GM19455 (cell line): ENCODE measurements around the gene IQGAP1.

Experiments
- ATAC-seq: cut with Tn5 transposase; IDR thresholded peaks from one replicate; pipeline ENCODE4 v1.9.1; 2021; ENCODE audit not compliant: unreplicated experiment

Gene IQGAP1

GRCh38 chr15:90523373-90523772, 135.3 kb downstream of the IQGAP1 start:
- ATAC-seq, result no peak

GRCh38 chr15:90524018-90524803, 136.2 kb downstream of the IQGAP1 start:
- peak; percentile 79 for ATAC-seq

- ATAC-seq, result no peak
Measured at GRCh38 chr15:90529011-90529370, 140.9 kb downstream of the IQGAP1 start.

DNA sequence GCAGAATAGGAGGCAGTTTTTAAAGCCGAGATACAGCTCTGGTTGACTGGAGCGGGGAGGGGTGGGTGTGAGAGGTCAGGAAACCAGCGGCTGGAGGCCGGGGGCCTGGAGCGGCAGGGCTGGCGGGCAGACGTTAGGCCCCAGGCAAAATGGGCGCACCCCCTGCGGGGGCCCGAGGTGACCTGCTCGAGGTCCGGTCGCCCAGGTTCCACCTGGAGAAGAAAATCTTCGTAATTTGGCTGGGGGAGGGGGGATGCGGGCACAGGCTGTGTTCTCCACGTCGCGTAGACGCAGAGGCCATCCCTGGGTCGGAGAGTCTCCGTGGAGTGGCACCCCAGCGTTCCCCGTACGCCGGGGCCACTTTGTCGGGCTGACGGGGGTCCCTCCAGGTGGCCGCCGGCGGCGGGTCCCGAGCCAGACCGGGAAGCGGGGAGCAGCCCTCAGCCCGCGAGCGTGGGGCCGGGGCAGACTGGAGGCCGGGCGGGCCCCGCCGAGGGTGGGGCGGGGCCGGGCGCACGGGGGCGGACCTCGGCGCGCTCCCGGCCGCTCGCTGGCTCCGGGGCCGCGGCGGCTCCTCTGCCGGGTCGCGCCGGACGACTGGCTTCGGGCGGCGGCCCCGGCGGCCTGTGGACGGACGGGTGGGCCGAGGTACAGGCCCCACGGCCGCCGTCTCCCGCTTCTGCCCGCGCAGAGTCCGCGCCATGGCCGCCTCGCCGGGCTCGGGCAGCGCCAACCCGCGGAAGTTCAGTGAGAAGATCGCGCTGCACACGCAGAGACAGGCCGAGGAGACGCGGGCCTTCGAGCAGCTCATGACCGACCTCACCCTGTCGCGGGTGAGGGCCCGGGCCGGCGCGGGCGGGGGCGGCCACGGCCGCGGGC, 141.6 kb downstream of the IQGAP1 start, which contains the start of gene CRTC3:
Gene CRTC3 (plus strand): TSS at position 553 of the 879 bp plus-strand sequence. CDS start 149 bp downstream, at position 702.
- ATAC-seq, result peak; percentile 80

DNA sequence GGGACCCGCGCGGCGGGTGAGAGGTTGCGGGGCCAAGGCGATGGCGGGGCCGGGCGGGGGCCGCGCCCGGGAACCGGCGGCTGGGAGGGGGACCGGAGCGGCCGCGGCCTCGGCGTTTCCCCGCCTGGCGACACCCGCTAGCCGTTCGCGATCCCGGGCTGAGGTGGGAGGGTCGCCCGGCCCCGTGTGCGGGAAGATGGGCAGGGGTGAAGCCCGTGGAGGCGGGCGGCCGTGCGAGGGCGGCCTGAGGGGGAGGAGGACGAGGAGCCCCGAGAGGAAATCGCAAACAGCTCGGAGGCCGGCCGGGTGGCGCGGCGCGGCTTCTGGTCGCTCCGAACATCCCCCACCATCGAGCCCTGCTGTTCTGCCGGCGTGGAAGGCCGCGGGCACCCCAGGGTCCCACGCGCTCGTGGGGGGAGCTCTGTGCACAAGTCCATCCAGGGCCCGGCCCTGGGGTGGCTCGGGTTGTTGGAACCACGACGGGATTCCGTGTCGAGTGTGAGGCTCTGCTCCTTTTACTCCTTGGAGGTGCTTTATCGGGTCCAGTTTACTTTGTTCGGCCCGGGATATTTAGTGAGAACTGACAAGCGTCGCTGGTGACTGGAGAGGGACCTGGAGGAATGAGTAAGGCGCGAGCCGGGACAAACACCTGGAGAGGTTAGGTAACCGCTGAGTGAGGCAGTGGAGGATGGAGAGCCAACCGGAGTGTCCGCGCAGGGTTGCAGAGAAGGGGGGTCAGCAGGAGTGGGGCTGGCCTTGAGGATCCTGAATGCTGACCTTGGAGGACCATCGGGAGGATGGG, 142.4 kb downstream of the IQGAP1 start:
- peak; percentile 49 for ATAC-seq

DNA sequence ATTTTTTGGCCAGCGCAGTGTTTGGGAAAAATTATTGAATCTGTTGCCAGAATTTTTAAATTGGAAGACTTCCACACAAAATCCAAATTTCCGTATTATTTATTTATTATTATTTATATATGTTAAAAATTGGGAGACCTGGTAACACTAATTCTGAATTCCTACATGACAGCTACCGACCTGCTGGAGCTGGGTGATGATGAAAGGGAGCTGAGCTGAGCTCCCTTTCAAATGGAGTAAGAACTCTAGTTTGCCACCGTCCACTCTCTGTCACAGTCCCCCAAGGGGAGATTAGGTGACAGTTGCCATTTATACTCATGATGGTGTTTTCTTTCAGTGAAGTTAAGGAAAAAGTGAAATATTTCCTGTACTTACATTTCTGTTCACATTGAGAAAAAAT, 143.1 kb downstream of the IQGAP1 start:
- ATAC-seq, result no peak

DNA sequence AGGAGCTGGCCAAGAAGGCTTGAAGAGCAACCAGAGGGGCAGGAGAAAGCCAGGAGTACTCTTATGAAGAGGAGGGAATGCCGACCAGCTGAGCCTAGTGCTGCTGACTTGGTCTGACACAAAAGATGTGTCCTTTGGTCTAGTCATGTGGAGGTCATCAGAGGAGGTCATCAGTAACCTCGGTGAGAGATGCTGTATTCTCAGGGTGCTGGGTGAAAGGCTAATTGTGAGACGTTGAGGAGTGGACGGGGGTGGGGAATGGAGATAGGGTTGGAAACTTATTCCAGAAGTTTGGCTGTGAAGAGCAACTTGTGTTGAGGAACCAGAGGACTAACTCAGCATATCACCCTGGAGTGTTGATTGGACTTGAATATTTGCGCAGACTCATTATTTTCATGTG, 147.2 kb downstream of the IQGAP1 start:
- ATAC-seq, result no peak

GRCh38 chr15:90539789-90540188, 151.7 kb downstream of the IQGAP1 start:
- ATAC-seq, result no peak

DNA sequence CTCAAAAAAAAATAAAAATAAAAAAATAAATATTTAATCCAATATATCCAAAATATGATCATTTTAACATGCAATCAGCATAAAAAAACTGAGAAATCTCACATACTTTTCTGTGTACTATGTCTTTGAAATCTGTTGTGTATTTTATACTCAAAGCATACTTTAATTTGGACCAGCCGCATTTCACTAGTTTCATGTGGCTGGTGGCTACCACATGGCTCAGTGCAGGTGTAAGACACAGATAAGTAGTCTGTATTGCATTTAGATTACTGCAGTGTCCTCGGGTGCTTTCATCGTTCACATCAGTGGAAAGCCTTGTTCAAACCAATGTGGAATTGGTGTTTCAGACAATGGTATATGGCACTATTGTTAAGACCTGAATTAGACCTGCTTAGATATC, 152.7 kb downstream of the IQGAP1 start:
- no peak for ATAC-seq

DNA sequence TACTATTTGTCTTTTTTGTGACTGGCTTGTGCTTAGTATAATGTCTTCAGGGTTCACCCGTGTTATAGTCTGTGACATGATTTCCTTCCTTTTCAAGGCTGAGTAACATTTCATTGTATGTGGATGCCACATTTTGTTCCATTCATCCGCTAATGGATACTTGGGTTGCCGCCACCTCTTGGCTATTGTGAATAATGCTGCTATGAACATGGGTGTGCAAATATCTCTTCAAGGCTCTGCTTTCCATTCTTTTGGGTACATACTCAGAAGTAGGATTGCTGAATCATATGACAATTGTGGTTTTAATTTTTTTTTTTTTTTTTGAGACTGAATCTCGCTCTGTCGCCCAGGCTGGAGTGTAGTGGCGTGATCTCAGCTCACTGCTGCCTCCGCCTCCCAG, 157.1 kb downstream of the IQGAP1 start:
- ATAC-seq, result no peak

DNA sequence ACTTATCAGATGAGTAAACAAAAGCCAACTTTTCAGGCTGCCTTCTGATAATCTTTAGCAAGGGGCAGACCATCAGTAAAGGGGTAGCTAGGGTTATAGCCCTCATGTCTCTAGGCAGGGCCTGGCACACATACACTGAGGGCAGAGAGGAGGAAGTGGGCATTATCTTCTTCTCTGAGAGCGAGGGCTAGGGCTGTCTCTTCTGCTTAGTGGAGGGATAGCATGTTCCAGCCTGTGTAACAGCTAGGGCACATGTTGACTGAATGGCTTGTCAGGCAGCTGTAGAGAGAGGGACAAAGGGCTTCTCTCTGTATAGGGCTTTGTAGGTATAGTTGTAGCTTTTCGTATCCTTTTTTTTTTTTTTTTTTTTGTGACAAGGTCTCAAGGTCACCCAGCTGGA, 159.5 kb downstream of the IQGAP1 start:
- ATAC-seq, result no peak

GRCh38 chr15:90550919-90551318, 162.9 kb downstream of the IQGAP1 start:
- ATAC-seq, result no peak
